Body of pancreas (tissue), 4 donors: ENCODE data around the gene SEMA7A.

Experiments used
- POLR2A ChIP-seq, 3 donors: fragments of 450-650 bp; IDR thresholded peaks; one replicate each; pipeline ENCODE4 v1.6.1; 2016; ENCODE audit warnings: antibody characterized with exemption in 3 of 3, mild to moderate bottlenecking in 2 of 3
- TF ChIP-seq, protein P1 (sequence below), 7 experiments: fragments of 450-650 bp in 4 of 7; fragments of 200-600 bp in 3 of 7; sonication (generic) in 3 of 7; IDR thresholded peaks; one replicate each; pipeline ENCODE4 v1.5.1; 2016 to 2019; ENCODE audit warnings: antibody characterized with exemption in 7 of 7

DNA sequence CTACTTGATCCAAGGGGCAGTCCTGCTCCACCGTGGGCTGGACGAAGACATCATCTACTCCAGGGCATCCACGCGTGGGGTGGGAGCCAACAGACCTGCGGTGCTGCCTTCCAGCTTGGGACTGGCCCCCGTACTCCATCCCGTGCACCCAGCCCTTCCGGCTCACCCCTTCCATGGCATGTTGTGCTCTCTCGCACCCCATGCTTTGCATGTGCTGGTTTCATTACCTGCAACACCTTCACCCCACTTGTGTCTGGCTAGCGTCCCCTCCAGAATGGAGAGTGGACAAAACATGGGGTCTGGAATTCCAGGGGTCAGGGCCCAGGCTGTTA, 30.2 kb downstream of the SEMA7A start:
- TF ChIP-seq, protein P1, sequence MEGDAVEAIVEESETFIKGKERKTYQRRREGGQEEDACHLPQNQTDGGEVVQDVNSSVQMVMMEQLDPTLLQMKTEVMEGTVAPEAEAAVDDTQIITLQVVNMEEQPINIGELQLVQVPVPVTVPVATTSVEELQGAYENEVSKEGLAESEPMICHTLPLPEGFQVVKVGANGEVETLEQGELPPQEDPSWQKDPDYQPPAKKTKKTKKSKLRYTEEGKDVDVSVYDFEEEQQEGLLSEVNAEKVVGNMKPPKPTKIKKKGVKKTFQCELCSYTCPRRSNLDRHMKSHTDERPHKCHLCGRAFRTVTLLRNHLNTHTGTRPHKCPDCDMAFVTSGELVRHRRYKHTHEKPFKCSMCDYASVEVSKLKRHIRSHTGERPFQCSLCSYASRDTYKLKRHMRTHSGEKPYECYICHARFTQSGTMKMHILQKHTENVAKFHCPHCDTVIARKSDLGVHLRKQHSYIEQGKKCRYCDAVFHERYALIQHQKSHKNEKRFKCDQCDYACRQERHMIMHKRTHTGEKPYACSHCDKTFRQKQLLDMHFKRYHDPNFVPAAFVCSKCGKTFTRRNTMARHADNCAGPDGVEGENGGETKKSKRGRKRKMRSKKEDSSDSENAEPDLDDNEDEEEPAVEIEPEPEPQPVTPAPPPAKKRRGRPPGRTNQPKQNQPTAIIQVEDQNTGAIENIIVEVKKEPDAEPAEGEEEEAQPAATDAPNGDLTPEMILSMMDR (IDR thresholded peaks at IDR 0.05) = no peak
- TF ChIP-seq POLR2A (IDR thresholded peaks at IDR 0.05) = no peak
